Fibroblast of villous mesenchyme (primary cell): ENCODE data around the gene SCN3A. TPM values are rescaled to one million over a fixed set of nuclear protein-coding genes. Genes with fewer than 3 reads are reported as not detected.

Experiments used
- DNase-seq: peaks from one replicate; pipeline ENCODE4 v3.0.0-alpha.2; 2010; ENCODE audit warnings: low read depth
- H3K4me3 ChIP-seq: 2 replicates; pipeline ENCODE4 v1.5.1; 2011; ENCODE audit warnings: low read depth, mild to moderate bottlenecking, low read length
- total RNA-seq: library from RNA; depleted of rRNA; stranded (reverse); fragments of >200 nt; gene quantifications from 2 replicates; pipeline ENCODE4 v1.2.3, GENCODE V29; 2012
- TF ChIP-seq, protein P1 (sequence below): IDR thresholded peaks from 2 replicates; pipeline ENCODE4 v1.5.1; 2012; ENCODE audit warnings: low read depth, mild to moderate bottlenecking, low read length; ENCODE audit not compliant: insufficient read depth

The SCN3A gene
- total RNA-seq, 1 donor = not detected

DNA sequence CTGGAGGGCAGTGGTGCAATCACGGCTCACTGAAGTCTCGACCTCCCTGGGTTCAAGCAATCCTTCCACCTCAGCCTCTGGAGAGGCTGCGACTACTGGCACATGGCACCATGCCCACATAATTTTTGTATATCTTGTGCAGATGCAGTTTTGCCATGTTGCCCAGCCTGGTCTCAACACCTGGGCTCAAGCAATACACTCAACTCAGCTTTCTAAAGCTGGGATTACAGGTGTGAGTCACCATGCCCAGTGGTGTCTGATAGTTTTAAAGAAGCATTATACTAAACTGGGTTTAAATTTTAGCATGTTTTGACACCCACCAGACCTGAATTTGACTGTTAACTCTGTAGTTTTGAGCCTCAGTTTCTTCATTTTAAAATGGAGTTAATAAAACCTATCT is 139.1 kb downstream of the SCN3A start:
- no peak overlapping the region for H3K4me3 ChIP-seq
- TF ChIP-seq, protein P1, sequence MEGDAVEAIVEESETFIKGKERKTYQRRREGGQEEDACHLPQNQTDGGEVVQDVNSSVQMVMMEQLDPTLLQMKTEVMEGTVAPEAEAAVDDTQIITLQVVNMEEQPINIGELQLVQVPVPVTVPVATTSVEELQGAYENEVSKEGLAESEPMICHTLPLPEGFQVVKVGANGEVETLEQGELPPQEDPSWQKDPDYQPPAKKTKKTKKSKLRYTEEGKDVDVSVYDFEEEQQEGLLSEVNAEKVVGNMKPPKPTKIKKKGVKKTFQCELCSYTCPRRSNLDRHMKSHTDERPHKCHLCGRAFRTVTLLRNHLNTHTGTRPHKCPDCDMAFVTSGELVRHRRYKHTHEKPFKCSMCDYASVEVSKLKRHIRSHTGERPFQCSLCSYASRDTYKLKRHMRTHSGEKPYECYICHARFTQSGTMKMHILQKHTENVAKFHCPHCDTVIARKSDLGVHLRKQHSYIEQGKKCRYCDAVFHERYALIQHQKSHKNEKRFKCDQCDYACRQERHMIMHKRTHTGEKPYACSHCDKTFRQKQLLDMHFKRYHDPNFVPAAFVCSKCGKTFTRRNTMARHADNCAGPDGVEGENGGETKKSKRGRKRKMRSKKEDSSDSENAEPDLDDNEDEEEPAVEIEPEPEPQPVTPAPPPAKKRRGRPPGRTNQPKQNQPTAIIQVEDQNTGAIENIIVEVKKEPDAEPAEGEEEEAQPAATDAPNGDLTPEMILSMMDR = no peak
- DNase-seq = no peak

DNA sequence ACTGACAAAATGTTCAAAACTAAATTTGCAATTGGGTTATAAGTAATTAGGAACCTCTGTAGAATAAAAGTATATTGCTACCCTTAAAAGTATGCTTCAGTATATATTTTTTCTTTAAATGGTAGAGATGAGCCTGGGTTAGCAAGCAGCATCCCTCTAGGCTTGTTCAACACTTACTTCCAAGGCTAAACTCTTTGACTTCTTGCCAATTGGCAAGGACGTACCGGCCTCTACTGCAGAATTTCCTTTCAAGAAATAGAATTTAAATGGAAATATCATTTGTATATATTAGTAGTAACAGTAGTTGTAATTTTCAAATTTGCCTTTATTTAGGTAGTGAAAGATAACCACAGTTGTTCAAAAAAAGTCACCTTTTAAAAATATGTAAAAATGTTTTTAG is 143.4 kb downstream of the SCN3A start:
- TF ChIP-seq, protein P1 = no peak
- DNase-seq = no peak
- no peak overlapping the region for H3K4me3 ChIP-seq

DNA sequence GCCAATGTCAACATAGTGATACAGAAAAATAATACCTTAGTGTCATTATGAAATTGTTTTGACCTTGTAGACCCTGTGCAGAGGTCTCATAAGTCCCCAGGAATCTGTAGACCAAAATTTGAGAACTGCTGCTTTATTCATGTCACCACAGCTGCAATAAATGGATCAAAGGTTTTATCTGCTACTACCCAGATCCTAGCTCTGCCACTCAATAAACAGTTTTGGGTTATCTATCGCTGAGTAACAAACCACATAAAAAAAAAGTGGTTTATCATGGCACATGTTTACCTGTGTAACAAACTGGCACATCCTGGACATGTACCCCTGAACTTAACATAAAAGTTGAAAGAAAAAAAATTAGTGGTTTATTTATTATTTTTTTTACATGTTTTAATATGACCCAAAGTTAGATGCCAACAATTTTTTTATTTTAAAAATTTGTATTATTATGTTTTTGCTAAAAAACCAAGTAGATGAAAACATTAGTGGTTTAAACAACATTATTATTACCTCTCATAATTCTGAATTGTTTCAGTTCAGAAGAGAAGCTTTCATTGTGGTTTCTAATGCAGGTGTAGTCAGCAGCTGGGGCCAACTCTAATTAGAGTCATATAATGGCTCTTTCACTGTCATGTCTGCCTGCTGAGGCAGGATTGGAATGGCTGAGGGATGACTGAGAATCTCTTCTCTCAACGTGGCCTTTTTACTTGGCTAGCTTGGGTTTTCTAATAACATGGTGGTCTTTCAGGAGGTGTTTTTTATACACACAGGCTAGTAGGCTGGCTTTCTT is 145.2 kb downstream of the SCN3A start:
- H3K4me3 ChIP-seq = no peak overlapping the region
- no peak for DNase-seq
- TF ChIP-seq, protein P1 = no peak

DNA sequence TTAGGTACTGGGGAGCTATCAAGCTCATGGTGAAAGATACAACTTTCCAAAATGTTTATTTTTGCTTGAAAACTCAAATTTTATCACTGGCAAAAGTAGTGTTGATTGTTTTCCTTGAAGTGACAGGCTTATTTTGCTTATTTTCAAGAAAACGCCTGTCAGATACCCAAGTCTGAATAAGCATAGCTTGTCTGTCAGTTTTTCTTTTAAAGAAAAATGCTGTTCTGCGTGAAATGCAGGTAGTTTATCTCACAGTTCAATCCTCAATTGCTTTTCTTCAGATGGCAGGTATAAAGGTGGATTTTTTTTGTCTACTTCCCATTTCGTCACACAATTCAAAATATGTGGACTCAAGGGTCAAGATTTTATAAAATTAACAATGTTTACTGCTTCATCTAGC is 145.9 kb downstream of the SCN3A start:
- TF ChIP-seq, protein P1 = no peak

DNA sequence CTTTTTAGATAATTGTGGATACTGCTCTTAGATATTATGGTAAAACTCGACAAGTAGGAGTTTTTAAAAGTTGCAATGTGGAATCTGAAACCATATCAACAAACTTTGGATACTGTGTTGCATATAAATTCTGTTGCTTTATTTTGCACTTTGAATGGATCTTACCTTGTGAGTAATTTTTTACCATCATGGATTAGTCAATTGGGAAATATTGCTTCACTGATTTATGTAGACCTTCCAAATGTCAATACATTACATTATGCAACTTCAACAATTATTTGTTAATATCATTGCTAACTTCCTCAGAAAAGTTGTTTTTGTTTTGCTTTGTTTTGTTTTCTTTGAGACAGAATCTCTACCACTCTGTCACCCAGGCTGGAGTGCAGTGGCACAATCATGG is 146.5 kb downstream of the SCN3A start:
- DNase-seq = no peak
- TF ChIP-seq, protein P1 = no peak
- H3K4me3 ChIP-seq = no peak overlapping the region

More for the DNA sequence above, 145.9 kb downstream of the SCN3A start:
- H3K4me3 ChIP-seq = no peak overlapping the region
- DNase-seq = no peak

DNA sequence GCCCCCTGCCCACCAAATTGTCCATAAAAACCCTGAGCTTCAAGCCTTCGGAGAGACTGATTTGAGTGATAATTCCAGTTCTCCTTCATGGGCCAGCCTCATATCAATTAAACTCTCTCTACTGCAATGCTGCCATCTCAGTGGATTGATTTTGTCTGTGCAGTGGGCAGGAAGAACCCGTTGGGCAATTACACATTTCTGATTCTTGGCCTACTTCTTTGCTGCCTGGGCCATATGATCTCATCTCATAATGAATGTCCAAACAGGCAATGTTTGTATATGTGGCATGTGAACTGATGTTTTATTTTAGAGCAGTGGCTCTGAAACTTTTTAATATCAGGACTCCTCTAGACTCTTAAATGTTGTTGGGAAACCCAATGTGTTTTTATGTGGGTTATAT is 147.3 kb downstream of the SCN3A start:
- DNase-seq = no peak
- no peak overlapping the region for H3K4me3 ChIP-seq
- TF ChIP-seq, protein P1 = no peak
